ENCODE measurements around the gene RETN.

Gene RETN, protein sequence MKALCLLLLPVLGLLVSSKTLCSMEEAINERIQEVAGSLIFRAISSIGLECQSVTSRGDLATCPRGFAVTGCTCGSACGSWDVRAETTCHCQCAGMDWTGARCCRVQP

GRCh38 chr19:7668842-7669241 is at the start of gene RETN:
RETN (plus strand) TSS chr19:7669049; CDS start chr19:7669327, 278 bp downstream.
- peaks cover under 1% of the 10 kb centered on the region for H3K9me3 Mint-ChIP-seq
- H3K27me3 Mint-ChIP-seq: peaks cover 24% of the 10 kb centered on the region
- H3K4me3 Mint-ChIP-seq: no peak within 1 kb of the TSS
- DNase-seq: no peak
- ATAC-seq: no peak
- no peaks in the 10 kb centered on the region for H3K36me3 Mint-ChIP-seq (ENCODE audit: low read depth)
- H3K4me1 Mint-ChIP-seq: peaks cover 11% of the 10 kb centered on the region
- no peak within 1 kb of the TSS for H3K27ac Mint-ChIP-seq

DNA sequence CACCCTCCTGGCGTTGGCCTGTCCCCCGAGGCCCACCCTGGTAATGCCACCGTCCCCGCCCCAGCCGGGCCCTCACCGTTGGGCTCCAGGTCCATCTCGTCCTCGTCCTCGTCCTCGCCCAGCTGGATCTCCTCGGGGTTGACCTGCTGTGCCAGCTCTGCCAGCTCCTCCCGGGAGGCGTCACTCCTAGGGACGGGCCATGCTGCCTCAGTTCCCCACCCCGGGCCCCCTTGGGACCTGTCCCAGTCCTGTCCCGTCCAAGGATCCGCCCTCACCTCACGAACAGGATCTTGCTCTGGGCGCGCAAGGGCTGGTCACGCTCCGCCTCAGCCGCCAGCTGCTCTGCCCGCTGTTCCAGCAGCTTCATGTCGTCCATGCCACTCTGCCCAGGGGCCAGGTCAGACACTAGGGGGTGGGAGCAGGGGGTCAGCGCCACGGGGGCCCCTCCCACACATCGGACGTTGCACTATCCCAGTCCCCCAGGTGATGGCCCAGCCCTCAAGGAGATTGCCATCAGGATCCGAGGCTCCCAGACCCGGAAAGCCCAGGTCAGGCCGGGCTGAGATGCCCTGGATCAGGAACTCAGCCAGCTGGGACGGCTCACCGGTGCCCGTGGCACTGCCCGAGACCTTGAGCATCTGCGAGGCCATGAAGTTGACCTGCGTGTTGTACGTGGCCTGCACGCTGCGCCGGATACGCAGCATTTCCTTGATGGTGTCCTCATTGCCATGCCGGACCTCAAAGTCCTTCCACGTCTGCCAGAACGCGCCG is 49.0 kb upstream of the RETN start:
- ATAC-seq (no peak), DNase-seq (no peak)
- H3K27me3 Mint-ChIP-seq: no peaks in the 10 kb centered on the region
- H3K9me3 Mint-ChIP-seq: no peaks in the 10 kb centered on the region
- no peak overlapping the region for H3K27ac Mint-ChIP-seq
- H3K36me3 Mint-ChIP-seq (ENCODE audit: low read depth): peaks cover 19% of the 10 kb centered on the region
- H3K4me3 Mint-ChIP-seq: no peak overlapping the region
- no peaks in the 10 kb centered on the region for H3K4me1 Mint-ChIP-seq

DNA sequence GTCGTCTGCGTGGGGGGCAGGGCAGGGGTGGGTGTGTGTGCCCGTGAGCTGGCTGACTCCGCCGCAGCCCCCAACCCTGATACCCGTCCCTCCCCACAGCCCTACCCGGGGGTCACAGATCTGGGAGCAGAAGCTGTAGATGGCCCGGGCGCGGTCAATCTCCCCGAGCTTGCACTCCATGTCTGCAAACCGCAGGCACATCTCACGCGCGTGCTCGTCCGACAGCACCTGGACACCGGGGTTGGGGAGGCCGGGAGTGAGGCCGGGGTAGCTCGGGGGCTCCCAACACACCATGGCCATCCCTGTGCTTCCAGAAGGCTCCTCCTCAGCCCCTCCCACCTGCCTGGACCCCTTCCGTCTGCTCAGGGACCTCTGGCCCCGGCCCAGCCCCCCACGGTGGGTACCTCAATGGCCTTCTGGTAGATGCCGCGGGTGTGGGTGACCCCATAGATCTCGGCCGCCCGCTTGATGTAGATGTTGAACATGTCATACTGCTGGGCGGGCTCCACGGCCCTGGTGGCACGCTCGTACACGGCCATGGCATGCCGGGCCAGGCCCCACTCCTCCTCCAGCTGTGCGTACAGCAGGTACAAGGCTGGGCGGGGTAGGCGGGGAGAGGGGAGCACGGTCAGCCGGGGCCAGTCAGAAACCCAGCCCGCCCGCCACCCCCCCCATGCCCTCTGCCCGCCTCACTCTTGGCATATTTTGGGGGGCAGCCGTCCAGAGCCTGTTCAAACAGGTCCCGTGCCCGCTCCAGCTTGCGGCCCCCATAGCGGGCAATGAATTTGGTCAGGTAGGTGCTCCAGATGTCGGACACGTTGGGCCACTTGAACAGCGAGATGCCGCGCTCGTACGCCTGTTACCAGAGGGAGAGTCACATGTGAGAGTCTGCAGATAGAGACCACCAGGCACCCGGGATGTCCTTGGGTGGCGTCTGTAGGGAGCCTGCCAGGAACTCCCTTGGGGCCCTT is 48.1 kb upstream of the RETN start:
- Mint-ChIP-seq H3K27me3 (no peaks in the 10 kb centered on the region), H3K4me3 (no peak overlapping the region), H3K36me3 (ENCODE audit: low read depth) (peaks cover 22% of the 10 kb centered on the region), H3K27ac (no peak overlapping the region), H3K9me3 (no peaks in the 10 kb centered on the region), H3K4me1 (no peaks in the 10 kb centered on the region)
- DNase-seq (no peak), ATAC-seq (no peak)

GRCh38 chr19:7622933-7623685 is 45.7 kb upstream of the RETN start:
- H3K4me3 Mint-ChIP-seq: no peak overlapping the region
- H3K27me3 Mint-ChIP-seq: no peaks in the 10 kb centered on the region
- peaks cover 7% of the 10 kb centered on the region for H3K4me1 Mint-ChIP-seq
- peaks cover 25% of the 10 kb centered on the region for H3K36me3 Mint-ChIP-seq (ENCODE audit: low read depth)
- no peaks in the 10 kb centered on the region for H3K9me3 Mint-ChIP-seq
- ATAC-seq: no peak
- no peak overlapping the region for H3K27ac Mint-ChIP-seq
- peak; percentile 24 for DNase-seq

- no peak overlapping the region for H3K27ac Mint-ChIP-seq
- H3K4me1 Mint-ChIP-seq: peaks cover 16% of the 10 kb centered on the region
- no peaks in the 10 kb centered on the region for H3K9me3 Mint-ChIP-seq
- H3K4me3 Mint-ChIP-seq: no peak overlapping the region
- H3K27me3 Mint-ChIP-seq: no peaks in the 10 kb centered on the region
- peaks cover 19% of the 10 kb centered on the region for H3K36me3 Mint-ChIP-seq (ENCODE audit: low read depth)
- ATAC-seq (no peak), DNase-seq (no peak)
Observed at GRCh38 chr19:7623725-7624603, 44.9 kb upstream of the RETN start.

- no peak overlapping the region for H3K27ac Mint-ChIP-seq
- H3K4me3 Mint-ChIP-seq: no peak overlapping the region
Observed at GRCh38 chr19:7624810-7625209, 44.0 kb upstream of the RETN start.

DNA sequence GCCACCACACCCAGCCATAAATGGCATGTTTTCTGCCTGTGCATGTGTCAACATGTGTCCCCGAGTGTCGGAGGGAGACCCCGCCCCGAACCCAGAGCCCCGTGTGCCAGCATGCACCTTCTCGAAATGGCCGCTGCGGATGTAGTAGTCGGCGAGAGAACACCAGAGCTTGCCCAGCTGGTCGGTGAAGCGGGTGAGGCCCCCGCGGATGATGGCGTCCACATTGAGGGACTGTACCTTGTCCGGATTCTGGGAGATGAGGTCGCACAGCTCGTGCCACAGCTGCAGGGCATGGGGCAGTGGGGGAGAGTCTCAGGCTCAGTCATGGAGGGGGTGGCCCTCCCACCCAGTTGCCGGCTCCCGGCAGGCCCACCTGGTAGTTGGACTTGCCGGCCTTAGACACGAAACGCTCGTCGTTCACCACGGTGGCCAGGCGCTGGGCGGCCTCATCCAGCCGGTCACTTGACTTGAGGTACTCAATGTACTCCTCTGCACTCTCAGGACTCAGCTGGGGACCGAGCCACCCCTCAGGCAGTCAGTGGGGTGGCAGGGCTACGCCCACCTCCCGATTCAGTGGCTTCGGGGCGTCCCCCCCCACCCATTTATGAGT is 43.0 kb upstream of the RETN start:
- H3K4me1 Mint-ChIP-seq: peaks cover 34% of the 10 kb centered on the region
- no peak for DNase-seq
- no peaks in the 10 kb centered on the region for H3K9me3 Mint-ChIP-seq
- no peak overlapping the region for H3K27ac Mint-ChIP-seq
- no peaks in the 10 kb centered on the region for H3K27me3 Mint-ChIP-seq
- peaks cover 20% of the 10 kb centered on the region for H3K36me3 Mint-ChIP-seq (ENCODE audit: low read depth)
- ATAC-seq: no peak
- no peak overlapping the region for H3K4me3 Mint-ChIP-seq

More at GRCh38 chr19:7624810-7625209, 44.0 kb upstream of the RETN start:
- H3K27me3 Mint-ChIP-seq: no peaks in the 10 kb centered on the region
- ATAC-seq (no peak), DNase-seq (no peak)
- H3K4me1 Mint-ChIP-seq: peaks cover 24% of the 10 kb centered on the region
- H3K36me3 Mint-ChIP-seq (ENCODE audit: low read depth): peaks cover 21% of the 10 kb centered on the region
- no peaks in the 10 kb centered on the region for H3K9me3 Mint-ChIP-seq

DNA sequence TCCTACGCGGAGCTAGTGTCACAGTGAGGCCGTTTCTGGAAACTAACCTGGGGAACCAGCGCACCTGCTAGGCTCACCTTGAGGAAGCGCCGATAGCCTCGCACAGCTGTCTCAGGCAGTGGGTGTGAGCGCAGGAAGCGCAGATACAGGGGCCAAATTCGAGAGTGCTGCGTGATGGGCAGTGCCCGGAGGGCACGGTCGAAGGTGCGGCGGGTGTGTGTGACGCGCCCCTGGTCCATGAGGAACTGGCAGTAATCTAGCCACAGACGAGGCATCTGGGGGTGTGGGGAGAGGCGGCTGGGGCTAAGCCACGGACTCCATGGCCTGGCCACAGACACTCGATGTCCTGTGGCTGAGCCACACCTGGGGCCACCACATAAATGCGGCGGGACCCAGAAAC is 41.7 kb upstream of the RETN start:
- H3K4me3 Mint-ChIP-seq: peak overlapping the region; percentile 26
- peaks cover 36% of the 10 kb centered on the region for H3K4me1 Mint-ChIP-seq
- H3K36me3 Mint-ChIP-seq (ENCODE audit: low read depth): peaks cover 14% of the 10 kb centered on the region
- no peaks in the 10 kb centered on the region for H3K9me3 Mint-ChIP-seq
- DNase-seq (no peak), ATAC-seq (no peak)
- H3K27ac Mint-ChIP-seq: no peak overlapping the region
- no peaks in the 10 kb centered on the region for H3K27me3 Mint-ChIP-seq

GRCh38 chr19:7628589-7629311 is 40.1 kb upstream of the RETN start:
- Mint-ChIP-seq H3K9me3 (no peaks in the 10 kb centered on the region), H3K27me3 (no peaks in the 10 kb centered on the region), H3K36me3 (ENCODE audit: low read depth) (peaks cover 13% of the 10 kb centered on the region), H3K4me3 (peak overlapping the region; percentile 100), H3K27ac (peak overlapping the region; percentile 100), H3K4me1 (peaks cover 36% of the 10 kb centered on the region)
- ATAC-seq (no peak), DNase-seq (no peak)

DNA sequence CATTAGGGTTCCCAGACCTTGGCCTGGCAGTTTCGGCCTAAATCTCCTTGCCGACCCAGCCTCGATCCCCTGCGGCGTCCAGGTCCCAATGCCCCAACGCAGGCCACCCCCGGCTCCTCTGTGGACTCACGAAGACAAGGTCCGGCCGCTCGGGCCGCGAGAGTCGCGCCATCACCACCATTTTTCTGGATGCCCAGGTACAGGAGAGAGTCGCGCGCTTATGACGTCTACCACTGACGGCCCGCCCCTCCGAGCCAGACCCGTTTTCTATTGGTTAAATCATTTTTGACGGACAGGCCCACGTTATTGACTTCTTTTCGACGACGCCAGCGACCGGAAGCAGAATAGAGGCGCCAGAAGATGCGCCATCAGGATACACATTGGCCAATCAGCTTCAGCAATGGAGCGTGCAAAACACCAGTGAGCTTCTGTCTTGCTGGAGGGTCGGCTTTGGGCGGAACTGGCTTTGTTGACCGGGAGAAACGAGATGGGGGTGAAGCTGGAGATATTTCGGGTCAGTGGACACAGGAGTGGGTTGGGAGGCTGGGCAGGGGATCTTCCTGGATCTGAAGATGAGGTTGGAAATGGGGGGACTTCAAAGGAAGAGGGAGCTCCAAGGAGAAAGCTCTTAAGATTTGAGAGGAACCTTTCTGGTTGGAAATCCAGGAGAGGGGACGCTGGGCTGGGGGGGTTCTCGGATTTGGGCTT is 39.3 kb upstream of the RETN start, which contains the start of the genes PET100 and XAB2:
PET100 (plus strand) TSS at position 447 of the 708 bp plus-strand sequence; CDS start at position 488, 41 bp downstream.
XAB2 (minus strand) TSS at position 199 of the 708 bp plus-strand sequence; CDS start at position 181, 18 bp downstream.
- Mint-ChIP-seq H3K27ac (peak within 1 kb of the TSS; percentile 100), H3K36me3 (ENCODE audit: low read depth) (peaks cover 13% of the 10 kb centered on the region), H3K4me3 (peak within 1 kb of the TSS; percentile 100), H3K9me3 (no peaks in the 10 kb centered on the region), H3K27me3 (no peaks in the 10 kb centered on the region), H3K4me1 (peaks cover 36% of the 10 kb centered on the region)
- peak; percentile 91 for DNase-seq
- peak; percentile 97 for ATAC-seq

DNA sequence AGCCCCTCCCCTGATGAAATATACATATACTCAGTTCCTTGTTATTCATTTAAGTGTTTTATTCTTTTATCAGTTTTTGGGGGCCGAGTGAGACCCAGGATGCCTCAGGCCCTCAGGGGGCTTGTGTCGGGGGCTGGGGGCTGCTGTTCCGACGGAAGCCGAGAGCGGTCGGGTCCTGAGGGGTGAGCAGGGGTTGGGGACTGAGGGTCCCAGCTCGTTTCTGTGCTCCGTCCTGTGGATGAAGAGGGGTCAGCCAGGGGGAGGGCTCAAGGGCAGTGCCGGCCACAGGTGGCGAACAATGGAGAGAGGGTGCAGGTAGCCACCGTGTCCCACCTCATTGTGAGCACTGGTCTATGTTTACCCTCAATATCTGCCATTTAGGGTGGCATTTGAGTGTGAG is 37.3 kb upstream of the RETN start:
- no peak overlapping the region for H3K4me3 Mint-ChIP-seq
- H3K27ac Mint-ChIP-seq: no peak overlapping the region
- H3K36me3 Mint-ChIP-seq (ENCODE audit: low read depth): peaks cover 10% of the 10 kb centered on the region
- H3K27me3 Mint-ChIP-seq: no peaks in the 10 kb centered on the region
- ATAC-seq: no peak
- DNase-seq: no peak
- no peaks in the 10 kb centered on the region for H3K9me3 Mint-ChIP-seq
- peaks cover 43% of the 10 kb centered on the region for H3K4me1 Mint-ChIP-seq
